LNCAP (cell line): ENCODE measurements around the gene TSPAN8.

Experiments
- CTCF ChIP-seq: fragments of 450-650 bp; IDR thresholded peaks from 2 replicates; pipeline ENCODE4 v1.5.1; 2017; ENCODE audit warnings: mild to moderate bottlenecking

The TSPAN8 gene

GRCh38 chr12:71157601-71158233 lies at the start of gene TSPAN8:
Gene TSPAN8 (minus strand): TSS chr12:71157999. CDS start chr12:71157678, 321 bp downstream.
- TF ChIP-seq CTCF, result no peak

GRCh38 chr12:71201136-71201679 lies 43.4 kb upstream of the TSPAN8 start:
- no peak for TF ChIP-seq CTCF

- no peak for TF ChIP-seq CTCF
Observed at GRCh38 chr12:71200706-71201105, 42.9 kb upstream of the TSPAN8 start.

- TF ChIP-seq CTCF, result no peak
Observed at GRCh38 chr12:71197460-71197859, 39.7 kb upstream of the TSPAN8 start.

- TF ChIP-seq CTCF, result no peak
Observed at GRCh38 chr12:71195338-71195896, 37.6 kb upstream of the TSPAN8 start.

GRCh38 chr12:71194657-71195056 lies 36.9 kb upstream of the TSPAN8 start:
- no peak for TF ChIP-seq CTCF

GRCh38 chr12:71193041-71193440 lies 35.2 kb upstream of the TSPAN8 start:
- TF ChIP-seq CTCF, result no peak
